H9 (cell line): Measurements from ENCODE around the gene OR10D3. TPM values are rescaled to one million over a fixed set of nuclear protein-coding genes. Genes with fewer than 3 reads are reported as not detected.

ENCODE experiments used
- DNase-seq: peaks from one replicate; pipeline ENCODE4 v3.0.0-alpha.2; 2017
- H2AFZ ChIP-seq: one replicate; pipeline ENCODE4 v1.6.1; 2013; ENCODE audit warnings: mild to moderate bottlenecking, low read length, control low read depth, moderate library complexity
- H2AK5ac ChIP-seq: 2 replicates; pipeline ENCODE4 v1.6.1; 2013; ENCODE audit warnings: low read length, control low read depth, mixed read lengths; ENCODE audit not compliant: insufficient read length
- H2BK120ac ChIP-seq: one replicate; pipeline ENCODE4 v1.6.1; 2013; ENCODE audit warnings: low read depth, mild to moderate bottlenecking, low read length, control low read depth, inconsistent platforms; ENCODE audit not compliant: poor library complexity, severe bottlenecking
- H2BK12ac ChIP-seq: 2 replicates; pipeline ENCODE4 v1.6.1; 2013; ENCODE audit warnings: low read length, control low read depth, mixed read lengths, low read depth; ENCODE audit not compliant: insufficient read length
- H2BK15ac ChIP-seq: 2 replicates; pipeline ENCODE4 v1.6.1; 2013; ENCODE audit warnings: low read depth, low read length, control low read depth
- H2BK20ac ChIP-seq: one replicate; pipeline ENCODE4 v1.6.1; 2013; ENCODE audit warnings: low read depth, mild to moderate bottlenecking, low read length, control low read depth, inconsistent platforms; ENCODE audit not compliant: poor library complexity, severe bottlenecking
- H2BK5ac ChIP-seq: 2 replicates; pipeline ENCODE4 v1.6.1; 2013; ENCODE audit warnings: low read length, control low read depth, mixed read lengths; ENCODE audit not compliant: insufficient read length
- H3K14ac ChIP-seq: 2 replicates; pipeline ENCODE4 v1.6.1; 2013; ENCODE audit warnings: low read length, control low read depth; ENCODE audit not compliant: insufficient read depth
- H3K18ac ChIP-seq: 2 replicates; pipeline ENCODE4 v1.6.1; 2013; ENCODE audit warnings: low read depth, mild to moderate bottlenecking, mixed read lengths, low read length, control low read depth; ENCODE audit not compliant: insufficient read length
- H3K23ac ChIP-seq: 2 replicates; pipeline ENCODE4 v1.6.1; 2013; ENCODE audit warnings: low read length, control low read depth, mixed read lengths, low read depth; ENCODE audit not compliant: insufficient read length
- H3K23me2 ChIP-seq: 2 replicates; pipeline ENCODE4 v1.6.1; 2013; ENCODE audit warnings: low read depth, mild to moderate bottlenecking, mixed read lengths, low read length, control low read depth; ENCODE audit not compliant: insufficient read length, poor library complexity, severe bottlenecking
- H3K27ac ChIP-seq: 2 replicates; pipeline ENCODE4 v1.5.1; 2013; ENCODE audit warnings: low read length, control low read depth, mixed read lengths, low read depth; ENCODE audit not compliant: insufficient read length
- H3K27me3 ChIP-seq: 2 replicates; pipeline ENCODE4 v1.6.1; 2013; ENCODE audit warnings: low read length, control low read depth, inconsistent platforms; ENCODE audit not compliant: insufficient read depth
- H3K4ac ChIP-seq: 2 replicates; pipeline ENCODE4 v1.6.1; 2013; ENCODE audit warnings: low read depth, mild to moderate bottlenecking, control low read depth, inconsistent platforms, low read length, moderate library complexity
- H3K4me1 ChIP-seq: 2 replicates; pipeline ENCODE4 v1.6.1; 2013; ENCODE audit warnings: low read length, control low read depth, inconsistent platforms; ENCODE audit not compliant: insufficient read depth
- H3K4me2 ChIP-seq: 2 replicates; pipeline ENCODE4 v1.6.1; 2013; ENCODE audit warnings: low read length, control low read depth, mixed read lengths; ENCODE audit not compliant: insufficient read length, insufficient read depth
- H3K56ac ChIP-seq: 2 replicates; pipeline ENCODE4 v1.6.1; 2013; ENCODE audit warnings: low read depth, mild to moderate bottlenecking, mixed read lengths, low read length, control low read depth; ENCODE audit not compliant: insufficient read length
- H3K79me1 ChIP-seq: 2 replicates; pipeline ENCODE4 v1.6.1; 2013; ENCODE audit warnings: low read depth, mild to moderate bottlenecking, moderate library complexity, low read length, control low read depth, inconsistent platforms; ENCODE audit not compliant: insufficient read depth, poor library complexity, severe bottlenecking
- H3K79me2 ChIP-seq: 2 replicates; pipeline ENCODE4 v1.6.1; 2013; ENCODE audit warnings: low read length, control low read depth, inconsistent platforms; ENCODE audit not compliant: insufficient read depth
- H3K9ac ChIP-seq: 2 replicates; pipeline ENCODE4 v1.6.1; 2013; ENCODE audit warnings: low read length, control low read depth, mixed read lengths; ENCODE audit not compliant: insufficient read length; ENCODE audit errors: extremely low read depth
- H3K9me3 ChIP-seq: one replicate; pipeline ENCODE4 v1.6.1; 2013; ENCODE audit warnings: low read depth, low read length, inconsistent platforms; ENCODE audit not compliant: control insufficient read depth
- H3T11ph ChIP-seq: one replicate; pipeline ENCODE4 v1.6.1; 2013; ENCODE audit warnings: mild to moderate bottlenecking, low read length, control low read depth, inconsistent platforms
- H4K20me1 ChIP-seq: one replicate; pipeline ENCODE4 v1.6.1; 2013; ENCODE audit not compliant: control insufficient read depth, insufficient read length, insufficient read depth
- H4K5ac ChIP-seq: 2 replicates; pipeline ENCODE4 v1.6.1; 2013; ENCODE audit warnings: low read depth, mild to moderate bottlenecking, mixed read lengths, low read length, control low read depth; ENCODE audit not compliant: insufficient read length
- H4K8ac ChIP-seq: replicated peaks from 2 replicates; pipeline ENCODE4 v1.6.1; 2013; ENCODE audit warnings: low read length, control low read depth, mixed read lengths, low read depth; ENCODE audit not compliant: insufficient read length
- H4K91ac ChIP-seq: 2 replicates; pipeline ENCODE4 v1.6.1; 2013; ENCODE audit warnings: low read depth, mild to moderate bottlenecking, moderate library complexity, mixed read lengths, low read length, control low read depth; ENCODE audit not compliant: insufficient read length
- H3K27ac Mint-ChIP-seq, 3 experiments: 2 replicates in 2 of 3; 3 replicates in 1 of 3; pipeline ENCODE4 v1.8.0; 2020 to 2021; ENCODE audit warnings: mixed read lengths in 3 of 3, mild to moderate bottlenecking in 1 of 3, moderate library complexity in 1 of 3
- H3K27me3 Mint-ChIP-seq: 2 replicates; pipeline ENCODE4 v1.8.0; 2021; ENCODE audit warnings: low read depth, mild to moderate bottlenecking, moderate library complexity, mixed read lengths
- H3K36me3 Mint-ChIP-seq, 3 experiments: 2 replicates in 2 of 3; 3 replicates in 1 of 3; pipeline ENCODE4 v1.8.0; 2020 to 2021; ENCODE audit warnings: low read depth in 3 of 3, mixed read lengths in 3 of 3; ENCODE audit not compliant: insufficient read depth in 1 of 3
- H3K4me1 Mint-ChIP-seq, 2 experiments: 2 replicates each; pipeline ENCODE4 v1.8.0; 2020; ENCODE audit warnings: mixed read lengths in 2 of 2
- H3K4me3 Mint-ChIP-seq, 2 experiments: 2 replicates in 1 of 2; 3 replicates in 1 of 2; pipeline ENCODE4 v1.8.0; 2020 to 2021; ENCODE audit warnings: mild to moderate bottlenecking in 2 of 2, mixed read lengths in 2 of 2, moderate library complexity in 1 of 2
- H3K9me3 Mint-ChIP-seq, 2 experiments: 2 replicates in 1 of 2; 3 replicates in 1 of 2; pipeline ENCODE4 v1.8.0; 2020; ENCODE audit warnings: mild to moderate bottlenecking in 2 of 2, mixed read lengths in 2 of 2, moderate library complexity in 1 of 2
- CTCF ChIP-seq: fragments of 200-600 bp; sonication (generic); conservative IDR thresholded peaks from 3 replicates; pipeline ENCODE4 v1.8.0; 2021; ENCODE audit warnings: antibody characterized with exemption, mild to moderate bottlenecking
- WGBS: extraction: QIAGEN DNeasy Blood & Tissue Kit; methylation state at CpG from one replicate; pipeline ENCODE4 v1.1.7; 2013; ENCODE audit warnings: missing lambda C conversion rate, low lambda C conversion rate, mixed read lengths; ENCODE audit not compliant: insufficient read length; ENCODE audit errors: extremely low coverage; 5-methylcytosine and 5-hydroxymethylcytosine counted together
- total RNA-seq: library from RNA; stranded (reverse); gene quantifications from 2 replicates; pipeline ENCODE4 v1.2.1, GENCODE V29; 2021

Gene OR10D3
- total RNA-seq, 1 experiment from 2014 or later, result not detected

GRCh38 chr11:124207102-124207792, 24.1 kb downstream of the OR10D3 start:
- Histone ChIP-seq H3K18ac (no peak overlapping the region), H3K79me1 (no peaks in the 10 kb centered on the region), H4K20me1 (no peaks in the 10 kb centered on the region), H3T11ph (no peak overlapping the region), H4K5ac (no peak overlapping the region), H2AK5ac (no peak overlapping the region), H3K9ac (no peak overlapping the region), H2BK5ac (no peak overlapping the region), H2BK15ac (no peak overlapping the region), H3K14ac (no peak overlapping the region), H3K23ac (no peak overlapping the region), H2BK120ac (no peak overlapping the region), H4K91ac (no peak overlapping the region), H3K79me2 (0 out of 2 replicates have a peak, but pooled peaks cover 2% of the 10 kb centered on the region), H2BK20ac (no peak overlapping the region), H4K8ac (no peak overlapping the region), H3K4me2 (no peak overlapping the region), H2AFZ (no peak overlapping the region), H3K4me1 (no peaks in the 10 kb centered on the region), H2BK12ac (no peak overlapping the region), H3K4ac (no peak overlapping the region), H3K9me3 (no peaks in the 10 kb centered on the region), H3K27ac (no peak overlapping the region), H3K27me3 (no peaks in the 10 kb centered on the region), H3K56ac (no peak overlapping the region), H3K23me2 (no peaks in the 10 kb centered on the region)
- Mint-ChIP-seq H3K9me3 (no peaks in the 10 kb centered on the region), H3K27ac (no peak overlapping the region), H3K4me1 (no peaks in the 10 kb centered on the region), H3K4me3 (no peak overlapping the region), H3K27me3 (no peaks in the 10 kb centered on the region), H3K36me3 (no peaks in the 10 kb centered on the region)
- WGBS, result no CpG with 5 or more reads among the region's 6 CpGs
- TF ChIP-seq CTCF, result no peak
- no peak for DNase-seq
